Upper lobe of left lung (tissue), 6 donors: ENCODE measurements around the gene TBC1D8. TPM values are rescaled to one million over a fixed set of nuclear protein-coding genes. Genes with fewer than 3 reads are reported as not detected.

Experiments used
- ATAC-seq, 2 donors: fragments of 200-7000 bp; cut with Tn5 transposase; one replicate each; pipeline ENCODE4 v1.9.1; 2022; ENCODE audit warnings: mild to moderate bottlenecking in 2 of 2, moderate library complexity in 2 of 2; ENCODE audit not compliant: low FRiP score in 2 of 2
- DNase-seq, 2 donors: peaks; one replicate each; pipeline ENCODE4 v3.0.0-alpha.2; 2019 to 2020
- H3K27ac ChIP-seq, 4 donors: fragments of 200-600 bp; sonication (generic); one replicate each; pipeline ENCODE4 v1.5.1; 2016 to 2019
- H3K27me3 ChIP-seq, 4 donors: fragments of 200-600 bp; sonication (generic); one replicate each; pipeline ENCODE4 v1.5.1; 2017 to 2019
- H3K36me3 ChIP-seq, 4 donors: fragments of 200-600 bp; sonication (generic); one replicate each; pipeline ENCODE4 v1.5.1; 2016 to 2019
- H3K4me1 ChIP-seq, 4 donors: fragments of 200-600 bp; sonication (generic); one replicate each; pipeline ENCODE4 v1.5.1; 2018 to 2019
- H3K4me3 ChIP-seq, 4 donors: fragments of 200-600 bp; sonication (generic); one replicate each; pipeline ENCODE4 v1.5.1; 2017 to 2019; ENCODE audit warnings: mild to moderate bottlenecking in 2 of 4, moderate library complexity in 1 of 4
- H3K9me3 ChIP-seq, 4 donors: fragments of 200-600 bp; sonication (generic); one replicate each; pipeline ENCODE4 v1.5.1; 2018 to 2019
- CTCF ChIP-seq, 6 experiments: fragments of 450-650 bp in 4 of 6; fragments of 200-600 bp in 2 of 6; sonication (generic) in 2 of 6; IDR thresholded peaks; one replicate each; pipeline ENCODE4 v1.5.1; 2016 to 2019; ENCODE audit warnings: antibody characterized with exemption in 6 of 6
- EP300 ChIP-seq, 4 donors: sonication (generic); formaldehyde crosslinking; IDR thresholded peaks; one replicate each; pipeline ENCODE4 v1.5.1; 2017; ENCODE audit warnings: antibody characterized with exemption in 4 of 4, control low read depth in 2 of 4
- POLR2A ChIP-seq, 4 donors: fragments of 450-650 bp; IDR thresholded peaks; one replicate each; pipeline ENCODE4 v1.5.1; 2016 to 2017; ENCODE audit warnings: antibody characterized with exemption in 4 of 4, mild to moderate bottlenecking in 2 of 4
- POLR2AphosphoS5 ChIP-seq, 2 donors: sonication (generic); formaldehyde crosslinking; IDR thresholded peaks; one replicate each; pipeline ENCODE4 v1.5.1; 2017; ENCODE audit warnings: antibody characterized with exemption in 2 of 2
- WGBS, 2 donors: methylation state at CpG; one replicate each; pipeline ENCODE4 v1.1.5; 2017 to 2018; 5-methylcytosine and 5-hydroxymethylcytosine counted together
- total RNA-seq, 6 donors: library from RNA; depleted of rRNA in 4 of 6; stranded (reverse); fragments of >200 nt in 4 of 6; gene quantifications; one replicate each; pipeline versions ENCODE4 v1.1.0 to v1.2.1, GENCODE V29; 2016 to 2021
- donor health status: DM: no; HTN: no; CAD: no; lungs with moderate emphysema.
- donor health status: DM: no; HTN: yes; CAD: no; lungs with severe emphysema.

TBC1D8 gene
- total RNA-seq, 6 donors from 2014 or later: 21.0 to 133 (median 56.8) TPM

- Histone ChIP-seq H3K9me3 (no peaks in the 10 kb centered on the region), H3K36me3 (no peaks in the 10 kb centered on the region), H3K27me3 (no peaks in the 10 kb centered on the region), H3K4me1 (peaks cover 42 to 57% (median 55%) of the 10 kb centered on the region in 4 donors), H3K27ac (peak overlapping the region; percentile 66 to 83 (median 74)), H3K4me3 (no peak overlapping the region)
- WGBS, 2 donors: 24 to 48% methylated on average over 7 of the region's 7 CpGs
- ATAC-seq (peak; percentile 76 to 90), DNase-seq (peak in 1 of 2 donors; percentile 72)
- TF ChIP-seq CTCF (IDR thresholded peaks at IDR 0.05): no peak
- peak in 2 of 4 donors; percentile 32 to 65 for TF ChIP-seq EP300 (IDR thresholded peaks at IDR 0.05)
- TF ChIP-seq POLR2AphosphoS5 (IDR thresholded peaks at IDR 0.05): peak; percentile 59 to 65
- TF ChIP-seq POLR2A (IDR thresholded peaks at IDR 0.05): no peak
Measured at GRCh38 chr2:101124643-101125366, 26.4 kb downstream of the TBC1D8 start.

GRCh38 chr2:101123795-101124471 is 27.2 kb downstream of the TBC1D8 start:
- no peak for ATAC-seq
- DNase-seq: no peak
- H3K4me1 ChIP-seq: peaks cover 51 to 66% (median 64%) of the 10 kb centered on the region in 4 donors
- no peak overlapping the region for H3K4me3 ChIP-seq
- 56 to 60% methylated on average over 5 of the region's 5 CpGs for WGBS, 2 donors
- TF ChIP-seq EP300 (IDR thresholded peaks at IDR 0.05): no peak
- TF ChIP-seq POLR2AphosphoS5 (IDR thresholded peaks at IDR 0.05): no peak
- TF ChIP-seq CTCF (IDR thresholded peaks at IDR 0.05): no peak
- TF ChIP-seq POLR2A (IDR thresholded peaks at IDR 0.05): no peak
- H3K36me3 ChIP-seq: no peaks in the 10 kb centered on the region
- no peaks in the 10 kb centered on the region for H3K27me3 ChIP-seq
- H3K27ac ChIP-seq: peak overlapping the region; percentile 66 to 83 (median 74)
- no peaks in the 10 kb centered on the region for H3K9me3 ChIP-seq

GRCh38 chr2:101121174-101121573 is 30.0 kb downstream of the TBC1D8 start:
- DNase-seq (no peak), ATAC-seq (no peak)
- 57 to 72% methylated on average over 7 of the region's 7 CpGs for WGBS, 2 donors
- H3K36me3 ChIP-seq: no peaks in the 10 kb centered on the region
- H3K4me3 ChIP-seq: no peak overlapping the region
- H3K9me3 ChIP-seq: no peaks in the 10 kb centered on the region
- no peak for TF ChIP-seq CTCF (IDR thresholded peaks at IDR 0.05)
- no peak for TF ChIP-seq EP300 (IDR thresholded peaks at IDR 0.05)
- no peak for TF ChIP-seq POLR2AphosphoS5 (IDR thresholded peaks at IDR 0.05)
- peaks cover 62 to 87% (median 75%) of the 10 kb centered on the region in 4 donors for H3K4me1 ChIP-seq
- peak overlapping the region; percentile 73 to 90 (median 86) for H3K27ac ChIP-seq
- no peaks in the 10 kb centered on the region for H3K27me3 ChIP-seq

- ATAC-seq: peak; percentile 65 to 91
- H3K27me3 ChIP-seq: no peaks in the 10 kb centered on the region
- H3K4me3 ChIP-seq: no peak overlapping the region
- peak overlapping the region; percentile 73 to 90 (median 86) for H3K27ac ChIP-seq
- peak; percentile 65 to 100 (median 88) for TF ChIP-seq EP300 (IDR thresholded peaks at IDR 0.05)
- TF ChIP-seq CTCF (IDR thresholded peaks at IDR 0.05): no peak
- peak; percentile 95 to 98 for TF ChIP-seq POLR2AphosphoS5 (IDR thresholded peaks at IDR 0.05)
- peak in 1 of 4 donors; percentile 46 for TF ChIP-seq POLR2A (IDR thresholded peaks at IDR 0.05)
- peak in 1 of 2 donors; percentile 98 for DNase-seq
- H3K9me3 ChIP-seq: no peaks in the 10 kb centered on the region
- H3K4me1 ChIP-seq: peaks cover 56 to 82% (median 70%) of the 10 kb centered on the region in 4 donors
- no peaks in the 10 kb centered on the region for H3K36me3 ChIP-seq
- 61 to 65% methylated on average over 11 of the region's 11 CpGs for WGBS, 2 donors
Measured at GRCh38 chr2:101120124-101120996, 30.8 kb downstream of the TBC1D8 start.
